HCT116 (cell line): Measurements from ENCODE around the gene MARCHF2. TPM values are rescaled to one million over a fixed set of nuclear protein-coding genes. Genes with fewer than 3 reads are reported as not detected.

ENCODE experiments used
- ATAC-seq: fragments of 200-7000 bp; cut with Tn5 transposase; 2 replicates; pipeline ENCODE4 v1.9.1; 2020; ENCODE audit warnings: mild to moderate bottlenecking, moderate library complexity
- BruUV-seq: library from RNA; stranded (reverse); fragments of 400-500 nt; replicated peaks from 2 replicates; lab custom pipeline; 2021; lab: Mats Ljungman, UMichigan
- CTCF ChIA-PET: fragments of 300-600 bp; sonication (Branson Sonifier 250); formaldehyde crosslinking; loops from one replicate; lab custom pipeline; 2021; ENCODE audit warnings: antibody characterized with exemption; lab: Charles Lee
- POLR2A ChIA-PET: fragments of 300-600, 350-600 bp; sonication (Branson Sonifier 250); formaldehyde crosslinking; loops from one replicate; lab custom pipeline; 2021; ENCODE audit warnings: antibody characterized with exemption; lab: Charles Lee
- RAD21 ChIA-PET, 2 experiments: fragments of 300-600 bp; sonication (Branson Sonifier 250); formaldehyde crosslinking; loops; one replicate each; lab custom pipeline; 2023; ENCODE audit warnings: low total read pairs in 2 of 2; ENCODE audit not compliant: uncharacterized antibody in 2 of 2, unreplicated experiment in 2 of 2, low non-redundant PET in 1 of 2; lab: Charles Lee
- DNase-seq: peaks from one replicate; pipeline ENCODE4 v3.0.0-alpha.2; 2010; ENCODE audit warnings: low read depth, low spot score
- H2AFZ ChIP-seq: fragments of 200-600 bp; shearing (Covaris generic), sonication (generic); 2 replicates; pipeline ENCODE4 v1.6.1; 2017; ENCODE audit warnings: low read depth, mixed run types, mixed read lengths, antibody characterized with exemption, low read length; ENCODE audit not compliant: poor library complexity, severe bottlenecking
- H3K27ac ChIP-seq: 2 replicates; pipeline ENCODE4 v1.5.1; 2012; ENCODE audit warnings: low read depth, low read length
- H3K27me3 ChIP-seq: fragments of 200-600 bp; sonication (generic); 2 replicates; pipeline ENCODE4 v1.6.1; 2016; ENCODE audit warnings: mixed run types, low read length, mixed read lengths; ENCODE audit not compliant: insufficient read depth
- H3K36me3 ChIP-seq, 2 experiments: fragments of 200-500 bp in 1 of 2; fragments of 200-600 bp in 1 of 2; sonication (Bioruptor generic) in 1 of 2; sonication (generic) in 1 of 2; 2 replicates each; pipeline versions ENCODE4 v1.5.1 to v1.6.1; 2014 to 2016; ENCODE audit warnings: low read length in 2 of 2, inconsistent platforms in 1 of 2, mixed read lengths in 1 of 2, mixed run types in 1 of 2; ENCODE audit not compliant: insufficient read depth in 2 of 2, control insufficient read depth in 1 of 2
- H3K4me1 ChIP-seq, 2 experiments: fragments of 200-600 bp in 1 of 2; sonication (generic) in 1 of 2; 2 replicates each; pipeline versions ENCODE4 v1.5.1 to v1.6.1; 2012 to 2017; ENCODE audit warnings: low read length in 2 of 2, inconsistent platforms in 1 of 2, mild to moderate bottlenecking in 1 of 2, mixed read lengths in 1 of 2, mixed run types in 1 of 2, moderate library complexity in 1 of 2; ENCODE audit not compliant: insufficient read depth in 2 of 2, control insufficient read depth in 1 of 2
- H3K4me2 ChIP-seq: fragments of 200-600 bp; sonication (generic); 2 replicates; pipeline ENCODE4 v1.6.1; 2017; ENCODE audit warnings: mixed run types, low read length, mixed read lengths
- H3K4me3 ChIP-seq, 2 experiments: fragments of 200-600 bp in 1 of 2; sonication (generic) in 1 of 2; replicated peaks in 1 of 2; 2 replicates each; pipeline ENCODE4 v1.5.1; 2011 to 2016; ENCODE audit warnings: low read length in 2 of 2, control low read depth in 1 of 2, low read depth in 1 of 2, mild to moderate bottlenecking in 1 of 2, mixed read lengths in 1 of 2, mixed run types in 1 of 2
- H3K79me2 ChIP-seq: fragments of 200-600 bp; sonication (generic); 2 replicates; pipeline ENCODE4 v1.6.1; 2017; ENCODE audit warnings: mild to moderate bottlenecking, mixed run types, low read length, moderate library complexity, mixed read lengths; ENCODE audit not compliant: insufficient read depth
- H3K9ac ChIP-seq: fragments of 200-600 bp; sonication (generic); 2 replicates; pipeline ENCODE4 v1.6.1; 2016; ENCODE audit warnings: low read length, mixed read lengths
- H3K9me2 ChIP-seq: fragments of 200-600 bp; sonication (generic), shearing (Covaris generic); 2 replicates; pipeline ENCODE4 v1.6.1; 2017; ENCODE audit warnings: mixed run types, mild to moderate bottlenecking, moderate library complexity; ENCODE audit not compliant: insufficient read depth
- H3K9me3 ChIP-seq, 2 experiments: fragments of 200-500 bp in 1 of 2; fragments of 200-600 bp in 1 of 2; sonication (Bioruptor generic) in 1 of 2; sonication (generic) in 1 of 2; 2 replicates each; pipeline ENCODE4 v1.6.1; 2014 to 2017; ENCODE audit warnings: low read length in 2 of 2, mixed read lengths in 2 of 2, inconsistent platforms in 1 of 2, low read depth in 1 of 2, mild to moderate bottlenecking in 1 of 2, mixed run types in 1 of 2, moderate library complexity in 1 of 2; ENCODE audit not compliant: control insufficient read depth in 1 of 2, insufficient read depth in 1 of 2
- H4K20me1 ChIP-seq: fragments of 200-600 bp; sonication (generic), shearing (Covaris generic); 2 replicates; pipeline ENCODE4 v1.6.1; 2017; ENCODE audit warnings: mixed run types, mild to moderate bottlenecking, moderate library complexity; ENCODE audit not compliant: insufficient read depth
- ATF3 ChIP-seq: IDR thresholded peaks from 2 replicates; pipeline ENCODE4 v1.6.1; 2012
- CEBPB ChIP-seq: IDR thresholded peaks from 2 replicates; pipeline ENCODE4 v1.6.1; 2012; ENCODE audit warnings: low read depth
- CTCF ChIP-seq, 3 experiments: fragments of 200-600 bp in 1 of 3; sonication (generic) in 1 of 3; IDR thresholded peaks in 2 of 3; conservative IDR thresholded peaks in 1 of 3; 2 replicates each; pipeline ENCODE4 v1.5.1; 2012 to 2017; ENCODE audit warnings: low read depth in 2 of 3, low read length in 2 of 3, antibody characterized with exemption in 1 of 3, borderline replicate concordance in 1 of 3, control low read depth in 1 of 3, mild to moderate bottlenecking in 1 of 3, mixed read lengths in 1 of 3, mixed run types in 1 of 3, moderate library complexity in 1 of 3; ENCODE audit not compliant: insufficient read depth in 1 of 3
- EGR1 ChIP-seq: IDR thresholded peaks from 2 replicates; pipeline ENCODE4 v1.6.1; 2012; ENCODE audit warnings: low read depth
- ELF1 ChIP-seq: IDR thresholded peaks from 2 replicates; pipeline ENCODE4 v1.6.1; 2012; ENCODE audit warnings: low read depth, borderline replicate concordance
- EZH2 ChIP-seq: fragments of 200-600 bp; sonication (generic); IDR thresholded peaks from 2 replicates; pipeline ENCODE4 v1.6.1; 2017; ENCODE audit warnings: antibody characterized with exemption, mixed run types
- EZH2phosphoT487 ChIP-seq: fragments of 200-600 bp; IDR thresholded peaks from 2 replicates; pipeline ENCODE4 v1.6.1; 2018; ENCODE audit warnings: antibody characterized with exemption, borderline replicate concordance
- FOSL1 ChIP-seq: IDR thresholded peaks from 2 replicates; pipeline ENCODE4 v1.6.1; 2012; ENCODE audit warnings: low read depth
- JUND ChIP-seq: IDR thresholded peaks from 2 replicates; pipeline ENCODE4 v1.6.1; 2012
- MAX ChIP-seq: IDR thresholded peaks from 2 replicates; pipeline ENCODE4 v1.6.1; 2012
- POLR2A ChIP-seq: IDR thresholded peaks from 2 replicates; pipeline ENCODE4 v1.7.0; 2011; ENCODE audit warnings: borderline replicate concordance; ENCODE audit not compliant: insufficient read depth, insufficient read length; ENCODE audit errors: extremely low read depth
- POLR2AphosphoS5 ChIP-seq: IDR thresholded peaks from 2 replicates; pipeline ENCODE4 v1.6.1; 2011; ENCODE audit warnings: mild to moderate bottlenecking, low read depth, low read length, moderate library complexity
- SIN3A ChIP-seq: IDR thresholded peaks from 2 replicates; pipeline ENCODE4 v1.6.1; 2012; ENCODE audit warnings: low read depth
- SRF ChIP-seq: IDR thresholded peaks from 2 replicates; pipeline ENCODE4 v1.6.1; 2012; ENCODE audit warnings: low read depth
- TCF7L2 ChIP-seq: IDR thresholded peaks from 2 replicates; pipeline ENCODE4 v1.7.0; 2011; ENCODE audit warnings: borderline replicate concordance, inconsistent platforms; ENCODE audit not compliant: insufficient read depth, insufficient read length; ENCODE audit errors: extremely low read depth
- YY1 ChIP-seq: IDR thresholded peaks from 2 replicates; pipeline ENCODE4 v1.6.1; 2011; ENCODE audit warnings: low read length, low read depth, moderate library complexity, mild to moderate bottlenecking; ENCODE audit not compliant: insufficient replicate concordance; ENCODE audit errors: extremely low read depth
- ZFX ChIP-seq: fragments of 450-650 bp; IDR thresholded peaks from 2 replicates; pipeline ENCODE4 v1.6.1; 2017
- ZNF274 ChIP-seq: fragments of 200-500 bp; sonication (Bioruptor generic); IDR thresholded peaks from 2 replicates; pipeline ENCODE4 v1.6.1; 2014; ENCODE audit warnings: mild to moderate bottlenecking, low read depth, low read length, inconsistent platforms
- intact Hi-C: fragments of 100-400 bp; cut with micrococcal nuclease; formaldehyde crosslinking; loops from 2 replicates; pipeline ENCODE4 v1.10.0; 2022
- total RNA-seq: library from RNA; stranded (reverse); gene quantifications from one replicate; pipeline ENCODE4 v1.2.1, GENCODE V29; 2021; ENCODE audit not compliant: unreplicated experiment

MARCHF2 gene
- total RNA-seq, 1 experiment from 2014 or later: 22.5 TPM

- Histone ChIP-seq H3K4me1 (no peaks in the 10 kb centered on the region), H3K79me2 (peaks cover 10% of the 10 kb centered on the region; the same call in 1 of the 2 replicates), H3K4me2 (no peak overlapping the region), H3K27me3 (no peaks in the 10 kb centered on the region), H3K9me2 (no peaks in the 10 kb centered on the region), H4K20me1 (no peaks in the 10 kb centered on the region), H2AFZ (no peak overlapping the region), H3K36me3 (peaks cover 6 to 16% of the 10 kb centered on the region in 2 experiments; a peak in 3 of 4 replicates), H3K27ac (no peak overlapping the region), H3K4me3 (no peak overlapping the region), H3K9me3 (no peaks in the 10 kb centered on the region), H3K9ac (no peak overlapping the region)
- TF ChIP-seq JUND (no peak), SIN3A (no peak), MAX (no peak), POLR2AphosphoS5 (no peak), ELF1 (no peak), CEBPB (no peak), POLR2A (no peak), ZNF274 (no peak), TCF7L2 (no peak), EGR1 (no peak)
- ChIA-PET POLR2A (no interaction called here), CTCF (interaction anchor here (0.7 kb wide), 1 partner anchor 13 kb away, joined by 3 read pairs; the partner anchor contains the start of gene RAB11B), RAD21 (no interaction called here)
- DNase-seq (no peak), ATAC-seq (no peak)
- intact Hi-C loops: no loop called here
- no TSS peak for BruUV-seq
Observed at GRCh38 chr19:8403098-8403819, 9.8 kb upstream of the MARCHF2 start.

- Histone ChIP-seq H3K27ac (no peak overlapping the region), H3K36me3 (peaks cover 6 to 16% of the 10 kb centered on the region in 2 experiments; a peak in 3 of 4 replicates), H3K27me3 (no peaks in the 10 kb centered on the region), H3K9me2 (no peaks in the 10 kb centered on the region), H4K20me1 (no peaks in the 10 kb centered on the region), H3K4me3 (no peak overlapping the region), H2AFZ (no peak overlapping the region), H3K9ac (no peak overlapping the region), H3K79me2 (0 out of 2 replicates have a peak, but pooled peaks cover 6% of the 10 kb centered on the region), H3K4me2 (no peak overlapping the region), H3K4me1 (no peaks in the 10 kb centered on the region), H3K9me3 (no peaks in the 10 kb centered on the region)
- CTCF ChIA-PET: interaction anchor here (0.7 kb wide), 1 partner anchor 13 kb away, joined by 3 read pairs; the partner anchor contains the start of gene RAB11B
- RAD21 ChIA-PET: no interaction called here
- no peak for TF ChIP-seq EZH2
- TF ChIP-seq EGR1: no peak
- TF ChIP-seq EZH2phosphoT487: no peak
- TF ChIP-seq FOSL1: no peak
- TF ChIP-seq SIN3A: no peak
- no peak for TF ChIP-seq ATF3
- no peak for TF ChIP-seq CEBPB
- no peak for TF ChIP-seq CTCF (IDR thresholded peaks at IDR 0.05 in 2 of 3, conservative IDR thresholded peaks at IDR 0.05 in 1 of 3; ENCODE audit: borderline replicate concordance in 1 of 3, insufficient read depth in 1 of 3, low read depth in 2 of 3, low read length in 2 of 3)
- no peak for TF ChIP-seq TCF7L2
- no peak for TF ChIP-seq ZNF274
- no peak for TF ChIP-seq ELF1
- TF ChIP-seq YY1: no peak
- no peak for TF ChIP-seq SRF
- TF ChIP-seq ZFX: no peak
- intact Hi-C loops: no loop called here
- POLR2A ChIA-PET: no interaction called here
- DNase-seq: no peak
- ATAC-seq: no peak
- BruUV-seq: TSS peak; percentile 67
Observed at GRCh38 chr19:8403820-8404109, 9.3 kb upstream of the MARCHF2 start.
